Measurements from ENCODE around the gene UBE2U.

GRCh38 chr1:64235910-64236309 lies 32.5 kb downstream of the UBE2U start:
- TF ChIP-seq ZNF592 (IDR thresholded peaks at IDR 0.05) (no peak), PBX3 (IDR thresholded peaks at IDR 0.05; ENCODE audit: insufficient replicate concordance, low read depth, low read length) (no peak), USF2 (IDR thresholded peaks at IDR 0.05; ENCODE audit: borderline replicate concordance, low read depth, low read length) (no peak), BRCA1 (IDR thresholded peaks at IDR 0.05; ENCODE audit: low read depth, low read length) (no peak), SIN3A (IDR thresholded peaks at IDR 0.05; ENCODE audit: low read depth, low read length) (no peak), REST (IDR thresholded peaks at IDR 0.05; ENCODE audit: low read depth, low read length) (no peak), CTCF (IDR thresholded peaks at IDR 0.05 in 2 of 3, conservative IDR thresholded peaks at IDR 0.05 in 1 of 3; ENCODE audit: control insufficient read depth in 2 of 3, extremely low read depth in 1 of 3, insufficient read depth in 1 of 3, low read depth in 3 of 3, low read length in 3 of 3) (no peak), NR2F1 (conservative IDR thresholded peaks at IDR 0.05) (no peak), DPF2 (IDR thresholded peaks at IDR 0.05) (no peak)

All from GM12878 (cell line).